ENCODE data around the gene PLXNB2. TPM values are rescaled to one million over a fixed set of nuclear protein-coding genes. Genes with fewer than 3 reads are reported as not detected.

Gene PLXNB2
- total RNA-seq, 4 donors from 2014 or later: 105 to 199 (median 155) TPM

DNA sequence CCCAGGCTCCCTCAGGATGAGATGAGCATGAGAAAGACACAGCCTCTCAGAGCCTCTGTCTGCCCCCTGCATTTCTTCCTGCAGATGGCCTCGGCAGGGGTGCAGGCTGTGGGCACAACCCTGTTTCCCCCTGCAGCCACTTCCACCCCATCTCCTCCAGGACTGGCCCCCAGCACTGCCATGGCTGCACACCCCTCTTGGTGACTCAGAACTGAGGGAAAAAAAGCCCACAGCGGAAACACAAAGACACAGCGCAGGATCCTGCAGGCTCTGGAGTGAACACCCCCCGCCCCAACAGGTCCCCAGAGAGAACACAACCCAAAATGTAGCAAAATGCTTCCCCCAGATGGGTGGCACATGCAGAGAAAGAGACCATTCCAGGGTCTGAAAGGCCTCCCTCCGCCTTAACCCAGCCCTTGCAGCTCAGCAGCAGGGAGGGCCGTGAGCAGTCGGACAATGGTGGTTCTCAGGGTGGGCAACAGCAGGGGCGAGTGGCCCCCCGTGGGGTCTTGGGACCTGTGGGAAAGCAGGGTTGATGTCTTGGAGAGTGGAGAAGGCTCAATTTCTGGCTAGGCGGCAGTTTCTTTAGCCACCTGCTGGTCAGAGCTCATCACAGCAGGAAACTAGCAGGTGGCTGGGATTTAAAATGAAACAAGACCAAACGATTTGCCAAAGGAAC is 70.6 kb downstream of the PLXNB2 start:
- TF ChIP-seq, protein P1, sequence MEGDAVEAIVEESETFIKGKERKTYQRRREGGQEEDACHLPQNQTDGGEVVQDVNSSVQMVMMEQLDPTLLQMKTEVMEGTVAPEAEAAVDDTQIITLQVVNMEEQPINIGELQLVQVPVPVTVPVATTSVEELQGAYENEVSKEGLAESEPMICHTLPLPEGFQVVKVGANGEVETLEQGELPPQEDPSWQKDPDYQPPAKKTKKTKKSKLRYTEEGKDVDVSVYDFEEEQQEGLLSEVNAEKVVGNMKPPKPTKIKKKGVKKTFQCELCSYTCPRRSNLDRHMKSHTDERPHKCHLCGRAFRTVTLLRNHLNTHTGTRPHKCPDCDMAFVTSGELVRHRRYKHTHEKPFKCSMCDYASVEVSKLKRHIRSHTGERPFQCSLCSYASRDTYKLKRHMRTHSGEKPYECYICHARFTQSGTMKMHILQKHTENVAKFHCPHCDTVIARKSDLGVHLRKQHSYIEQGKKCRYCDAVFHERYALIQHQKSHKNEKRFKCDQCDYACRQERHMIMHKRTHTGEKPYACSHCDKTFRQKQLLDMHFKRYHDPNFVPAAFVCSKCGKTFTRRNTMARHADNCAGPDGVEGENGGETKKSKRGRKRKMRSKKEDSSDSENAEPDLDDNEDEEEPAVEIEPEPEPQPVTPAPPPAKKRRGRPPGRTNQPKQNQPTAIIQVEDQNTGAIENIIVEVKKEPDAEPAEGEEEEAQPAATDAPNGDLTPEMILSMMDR (IDR thresholded peaks at IDR 0.05): no peak
- TF ChIP-seq POLR2A (IDR thresholded peaks at IDR 0.05): no peak
- 70 to 71% methylated on average over 10 to 11 of the region's 11 CpGs for WGBS, 2 donors
- no peak overlapping the region for H3K4me3 ChIP-seq (ENCODE audit: low read depth, poor library complexity, severe bottlenecking)
- intact Hi-C loops (cut with DNase I; ENCODE audit: low total_unique reads): no loop called here
- DNase-seq (ENCODE audit: low spot score in 2 of 2): no peak

DNA sequence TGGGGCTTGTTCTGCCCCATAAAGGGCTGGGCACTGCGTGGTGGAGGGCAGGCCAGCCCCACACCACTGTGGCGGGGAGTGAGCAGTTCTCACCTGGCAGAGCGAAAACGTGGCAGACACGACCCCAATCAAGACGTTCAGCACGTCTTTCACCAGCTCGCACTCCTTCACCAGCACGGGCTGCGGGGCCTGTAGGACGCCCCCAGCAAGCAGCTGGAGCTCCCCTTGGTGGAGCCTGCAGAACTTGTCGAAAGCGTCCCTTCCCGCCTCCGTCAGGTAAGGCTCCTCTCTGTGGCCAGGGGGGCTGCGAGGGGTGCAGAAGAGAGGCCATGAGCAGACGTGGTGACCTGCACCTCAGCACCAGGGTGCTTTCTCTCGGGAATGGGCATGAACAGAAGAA is 74.2 kb downstream of the PLXNB2 start:
- intact Hi-C loops (cut with DNase I; ENCODE audit: low total_unique reads): no loop called here
- DNase-seq (ENCODE audit: low spot score in 2 of 2): no peak
- H3K4me3 ChIP-seq (ENCODE audit: low read depth, poor library complexity, severe bottlenecking): no peak overlapping the region
- TF ChIP-seq, protein P1 (IDR thresholded peaks at IDR 0.05): no peak
- TF ChIP-seq POLR2A (IDR thresholded peaks at IDR 0.05): no peak
- WGBS, 2 donors: 88 to 94% methylated on average over 18 of the region's 18 CpGs

- no peak for DNase-seq (ENCODE audit: low spot score in 2 of 2)
- TF ChIP-seq, protein P1 (IDR thresholded peaks at IDR 0.05): no peak
- no peak for TF ChIP-seq POLR2A (IDR thresholded peaks at IDR 0.05)
- intact Hi-C loops (cut with DNase I; ENCODE audit: low total_unique reads): no loop called here
- H3K4me3 ChIP-seq (ENCODE audit: low read depth, poor library complexity, severe bottlenecking): no peak overlapping the region
- 92 to 93% methylated on average over 20 of the region's 20 CpGs for WGBS, 2 donors
Observed at GRCh38 chr22:50232481-50233151, 74.8 kb downstream of the PLXNB2 start.

DNA sequence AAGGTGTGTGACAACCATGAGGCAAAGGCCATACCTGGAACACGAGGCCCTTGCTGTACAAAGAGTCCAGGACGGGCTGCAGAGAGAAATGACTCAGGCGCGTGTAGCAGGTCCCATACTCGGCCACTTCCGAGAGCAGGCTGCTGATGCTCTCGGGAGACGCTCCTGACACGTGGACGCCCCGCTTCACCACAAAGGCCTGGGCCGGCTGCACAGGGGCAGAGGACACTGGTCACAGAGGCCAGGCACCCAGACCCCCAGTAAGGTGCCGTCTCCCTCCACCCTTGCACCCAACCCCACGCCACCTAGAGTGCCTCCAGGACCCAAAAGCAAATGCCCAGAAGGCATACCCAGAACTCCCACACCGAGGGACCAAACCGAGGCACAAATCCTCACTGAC is 78.1 kb downstream of the PLXNB2 start:
- H3K4me3 ChIP-seq (ENCODE audit: low read depth, poor library complexity, severe bottlenecking): no peak overlapping the region
- TF ChIP-seq, protein P1 (IDR thresholded peaks at IDR 0.05): no peak
- no peak for TF ChIP-seq POLR2A (IDR thresholded peaks at IDR 0.05)
- no peak for DNase-seq (ENCODE audit: low spot score in 2 of 2)
- WGBS, 2 donors: 95 to 96% methylated on average over 16 of the region's 16 CpGs
- intact Hi-C loops (cut with DNase I; ENCODE audit: low total_unique reads): no loop called here

GRCh38 chr22:50228366-50228765 is 79.1 kb downstream of the PLXNB2 start:
- WGBS, 2 donors: 88 to 92% methylated on average over 5 to 9 of the region's 9 CpGs
- no peak overlapping the region for H3K4me3 ChIP-seq (ENCODE audit: low read depth, poor library complexity, severe bottlenecking)
- intact Hi-C loops (cut with DNase I; ENCODE audit: low total_unique reads): no loop called here
- no peak for DNase-seq (ENCODE audit: low spot score in 2 of 2)
- TF ChIP-seq, protein P1 (IDR thresholded peaks at IDR 0.05): no peak
- no peak for TF ChIP-seq POLR2A (IDR thresholded peaks at IDR 0.05)

Measured in lower leg skin (tissue), 4 donors.